Caco-2 (cell line): Measurements from ENCODE around the gene MAMLD1. TPM values are rescaled to one million over a fixed set of nuclear protein-coding genes. Genes with fewer than 3 reads are reported as not detected.

Experiments used
- BruUV-seq: library from RNA; stranded (reverse); fragments of 400-500 nt; replicated peaks from 2 replicates; lab custom pipeline; 2021; lab: Mats Ljungman, UMichigan
- CTCF ChIA-PET: fragments of 300-600 bp; sonication (Branson Sonifier 250); formaldehyde crosslinking; loops from one replicate; lab custom pipeline; 2022; ENCODE audit warnings: antibody characterized with exemption; lab: Charles Lee
- POLR2A ChIA-PET: fragments of 300-600 bp; sonication (Branson Sonifier 250); formaldehyde crosslinking; loops from one replicate; lab custom pipeline; 2022; ENCODE audit warnings: antibody characterized with exemption; lab: Charles Lee
- DNase-seq, 2 experiments: peaks; one replicate each; pipeline versions ENCODE4 v3.0.0 to v3.0.0-alpha.2; 2020 to 2022
- H3K27me3 ChIP-seq: replicated peaks from 2 replicates; pipeline ENCODE4 v1.6.0; 2011; ENCODE audit warnings: low read length; ENCODE audit not compliant: control insufficient read depth, insufficient read depth
- H3K36me3 ChIP-seq: 2 replicates; pipeline ENCODE4 v1.5.1; 2011; ENCODE audit warnings: low read length; ENCODE audit not compliant: control insufficient read depth, insufficient read depth
- H3K4me1 ChIP-seq: fragments of 250-450 bp; sonication (Bioruptor Pico); 2 replicates; pipeline ENCODE4 v1.5.1; 2020; ENCODE audit warnings: mild to moderate bottlenecking
- H3K4me3 ChIP-seq: 2 replicates; pipeline ENCODE4 v1.5.1; 2011; ENCODE audit warnings: low read depth, mild to moderate bottlenecking, control low read depth, low read length
- H3K9me3 ChIP-seq: fragments of 250-450 bp; sonication (Bioruptor Pico); 2 replicates; pipeline ENCODE4 v1.5.1; 2020; ENCODE audit warnings: mild to moderate bottlenecking, moderate library complexity
- H3K27ac Mint-ChIP-seq: one replicate; pipeline ENCODE4 v1.8.0; 2022; ENCODE audit warnings: mixed read lengths; ENCODE audit not compliant: unreplicated experiment
- H3K27me3 Mint-ChIP-seq: one replicate; pipeline ENCODE4 v1.8.0; 2022; ENCODE audit warnings: mixed read lengths; ENCODE audit not compliant: insufficient read depth, unreplicated experiment
- H3K36me3 Mint-ChIP-seq: one replicate; pipeline ENCODE4 v1.8.0; 2022; ENCODE audit warnings: mild to moderate bottlenecking, mixed read lengths; ENCODE audit not compliant: insufficient read depth, unreplicated experiment
- H3K4me1 Mint-ChIP-seq: one replicate; pipeline ENCODE4 v1.8.0; 2022; ENCODE audit warnings: low read depth, mixed read lengths; ENCODE audit not compliant: unreplicated experiment
- H3K4me3 Mint-ChIP-seq: one replicate; pipeline ENCODE4 v1.8.0; 2022; ENCODE audit warnings: mild to moderate bottlenecking, moderate library complexity, mixed read lengths; ENCODE audit not compliant: unreplicated experiment
- H3K9me3 Mint-ChIP-seq: one replicate; pipeline ENCODE4 v1.8.0; 2022; ENCODE audit warnings: mixed read lengths; ENCODE audit not compliant: unreplicated experiment
- intact Hi-C: fragments of 100-400 bp; cut with micrococcal nuclease; formaldehyde crosslinking; loops from one replicate; pipeline ENCODE4 v1.10.0; 2022; ENCODE audit not compliant: unreplicated experiment
- total RNA-seq: library from RNA; stranded (reverse); gene quantifications from 2 replicates; pipeline ENCODE4 v1.2.3, GENCODE V29; 2022
- TF ChIP-seq, protein P1 (sequence below), 2 experiments: fragments of 200-600 bp in 1 of 2; IDR thresholded peaks; 1 replicate in 1 of 2; 2 replicates in 1 of 2; pipeline versions ENCODE4 v1.5.1 to v1.8.0; 2011 to 2022; ENCODE audit warnings: antibody characterized with exemption in 1 of 2, control low read depth in 1 of 2, inconsistent platforms in 1 of 2, low read depth in 1 of 2, low read length in 1 of 2, mild to moderate bottlenecking in 1 of 2, moderate library complexity in 1 of 2; ENCODE audit not compliant: insufficient read depth in 1 of 2, severe bottlenecking in 1 of 2, unreplicated experiment in 1 of 2

The MAMLD1 gene
- total RNA-seq, 1 experiment from 2014 or later: not detected

GRCh38 chrX:150410513-150410912 is 47.4 kb downstream of the MAMLD1 start:
- Histone ChIP-seq H3K4me3 (no peak overlapping the region), H3K4me1 (no peaks in the 10 kb centered on the region), H3K36me3 (no peaks in the 10 kb centered on the region), H3K9me3 (no peaks in the 10 kb centered on the region), H3K27me3 (no peaks in the 10 kb centered on the region)
- DNase-seq: no peak
- ChIA-PET POLR2A (no interaction called here), CTCF (no interaction called here)
- Mint-ChIP-seq H3K36me3 (no peaks in the 10 kb centered on the region), H3K4me1 (no peaks in the 10 kb centered on the region), H3K27me3 (peaks cover 5% of the 10 kb centered on the region), H3K9me3 (no peaks in the 10 kb centered on the region), H3K4me3 (no peak overlapping the region), H3K27ac (no peak overlapping the region)
- BruUV-seq: no TSS peak
- TF ChIP-seq, protein P1, sequence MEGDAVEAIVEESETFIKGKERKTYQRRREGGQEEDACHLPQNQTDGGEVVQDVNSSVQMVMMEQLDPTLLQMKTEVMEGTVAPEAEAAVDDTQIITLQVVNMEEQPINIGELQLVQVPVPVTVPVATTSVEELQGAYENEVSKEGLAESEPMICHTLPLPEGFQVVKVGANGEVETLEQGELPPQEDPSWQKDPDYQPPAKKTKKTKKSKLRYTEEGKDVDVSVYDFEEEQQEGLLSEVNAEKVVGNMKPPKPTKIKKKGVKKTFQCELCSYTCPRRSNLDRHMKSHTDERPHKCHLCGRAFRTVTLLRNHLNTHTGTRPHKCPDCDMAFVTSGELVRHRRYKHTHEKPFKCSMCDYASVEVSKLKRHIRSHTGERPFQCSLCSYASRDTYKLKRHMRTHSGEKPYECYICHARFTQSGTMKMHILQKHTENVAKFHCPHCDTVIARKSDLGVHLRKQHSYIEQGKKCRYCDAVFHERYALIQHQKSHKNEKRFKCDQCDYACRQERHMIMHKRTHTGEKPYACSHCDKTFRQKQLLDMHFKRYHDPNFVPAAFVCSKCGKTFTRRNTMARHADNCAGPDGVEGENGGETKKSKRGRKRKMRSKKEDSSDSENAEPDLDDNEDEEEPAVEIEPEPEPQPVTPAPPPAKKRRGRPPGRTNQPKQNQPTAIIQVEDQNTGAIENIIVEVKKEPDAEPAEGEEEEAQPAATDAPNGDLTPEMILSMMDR (IDR thresholded peaks at IDR 0.05; ENCODE audit: insufficient read depth in 1 of 2, low read depth in 1 of 2, low read length in 1 of 2, severe bottlenecking in 1 of 2, unreplicated experiment in 1 of 2): no peak
- intact Hi-C loops: no loop called here

DNA sequence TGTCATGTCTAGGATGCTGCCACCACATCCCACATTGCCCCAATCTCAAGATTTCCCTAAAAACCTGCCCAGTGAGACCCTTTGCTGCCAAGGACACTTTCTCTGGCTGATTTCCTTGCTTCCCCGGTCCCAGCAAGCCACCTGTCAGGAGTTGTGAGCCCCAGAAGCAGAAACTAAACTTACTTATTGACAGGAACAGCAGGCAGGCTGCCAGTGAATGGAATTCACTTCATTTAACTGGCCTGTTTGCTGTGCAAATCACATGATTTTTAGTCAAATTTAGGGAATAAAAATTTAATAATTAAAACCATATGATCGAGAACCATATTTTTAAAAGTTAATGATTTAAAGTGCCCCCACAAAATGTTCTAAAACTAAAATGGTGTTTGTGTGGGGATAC is 48.5 kb downstream of the MAMLD1 start:
- Histone ChIP-seq H3K9me3 (no peaks in the 10 kb centered on the region), H3K4me3 (no peak overlapping the region), H3K27me3 (no peaks in the 10 kb centered on the region), H3K36me3 (no peaks in the 10 kb centered on the region), H3K4me1 (no peaks in the 10 kb centered on the region)
- Mint-ChIP-seq H3K4me1 (no peaks in the 10 kb centered on the region), H3K36me3 (no peaks in the 10 kb centered on the region), H3K27me3 (peaks cover 5% of the 10 kb centered on the region), H3K27ac (no peak overlapping the region), H3K9me3 (no peaks in the 10 kb centered on the region), H3K4me3 (no peak overlapping the region)
- CTCF ChIA-PET: no interaction called here
- intact Hi-C loops: no loop called here
- BruUV-seq: no TSS peak
- TF ChIP-seq, protein P1 (IDR thresholded peaks at IDR 0.05; ENCODE audit: insufficient read depth in 1 of 2, low read depth in 1 of 2, low read length in 1 of 2, severe bottlenecking in 1 of 2, unreplicated experiment in 1 of 2): no peak
- POLR2A ChIA-PET: no interaction called here
- no peak for DNase-seq

GRCh38 chrX:150414228-150414627 is 51.1 kb downstream of the MAMLD1 start:
- H3K9me3 Mint-ChIP-seq: no peaks in the 10 kb centered on the region
- Histone ChIP-seq H3K36me3 (no peaks in the 10 kb centered on the region), H3K4me3 (no peak overlapping the region), H3K9me3 (no peaks in the 10 kb centered on the region), H3K27me3 (no peaks in the 10 kb centered on the region), H3K4me1 (no peaks in the 10 kb centered on the region)
- H3K36me3 Mint-ChIP-seq: no peaks in the 10 kb centered on the region
- H3K4me1 Mint-ChIP-seq: no peaks in the 10 kb centered on the region
- CTCF ChIA-PET: no interaction called here
- no peak overlapping the region for H3K4me3 Mint-ChIP-seq
- DNase-seq: no peak
- intact Hi-C loops: no loop called here
- no TSS peak for BruUV-seq
- TF ChIP-seq, protein P1 (IDR thresholded peaks at IDR 0.05; ENCODE audit: insufficient read depth in 1 of 2, low read depth in 1 of 2, low read length in 1 of 2, severe bottlenecking in 1 of 2, unreplicated experiment in 1 of 2): no peak
- H3K27me3 Mint-ChIP-seq: peaks cover 5% of the 10 kb centered on the region
- no peak overlapping the region for H3K27ac Mint-ChIP-seq
- POLR2A ChIA-PET: no interaction called here
